ENCODE results near the gene THAP2. TPM values are rescaled to one million over a fixed set of nuclear protein-coding genes. Genes with fewer than 3 reads are reported as not detected.
"Not testable (repeated sequence)": the region's sequence is repeated elsewhere in the genome, so short reads cannot be mapped to it uniquely, and the experiment has no call there.

Gene THAP2
- polyA plus RNA-seq, 4 donors: 1.6 to 9.1 (median 3.0) TPM

GRCh38 chr12:71685312-71685906, 21.3 kb downstream of the THAP2 start:
- Histone ChIP-seq H3K36me3 (ENCODE audit: control insufficient read depth in 3 of 3, insufficient read depth in 2 of 3, low read depth in 1 of 3, low read length in 3 of 3) (no peaks in the 10 kb centered on the region), H3K4me3 (ENCODE audit: low read depth in 1 of 3, low read length in 3 of 3) (peak overlapping the region; percentile 53 to 85 (median 77)), H3K27me3 (ENCODE audit: control insufficient read depth in 3 of 3, insufficient read depth in 3 of 3, low read length in 3 of 3) (no peaks in the 10 kb centered on the region), H3K27ac (ENCODE audit: low read depth in 1 of 3, low read length in 2 of 3) (peak overlapping the region; percentile 83 to 97 (median 88)), H3K9me3 (ENCODE audit: control insufficient read depth in 2 of 2, insufficient read depth in 1 of 2, low read depth in 1 of 2, low read length in 1 of 2) (no peaks in the 10 kb centered on the region), H3K4me1 (ENCODE audit: control insufficient read depth in 3 of 3, insufficient read depth in 2 of 3, low read depth in 1 of 3, low read length in 2 of 3) (peaks cover 0 to 4% (median 1%) of the 10 kb centered on the region in 3 donors)
- 6 to 24% (median 20%) methylated on average over 19 of the region's 19 CpGs for WGBS, 3 donors
- DNase-seq (no peak), FAIRE-seq (no peak)

DNA sequence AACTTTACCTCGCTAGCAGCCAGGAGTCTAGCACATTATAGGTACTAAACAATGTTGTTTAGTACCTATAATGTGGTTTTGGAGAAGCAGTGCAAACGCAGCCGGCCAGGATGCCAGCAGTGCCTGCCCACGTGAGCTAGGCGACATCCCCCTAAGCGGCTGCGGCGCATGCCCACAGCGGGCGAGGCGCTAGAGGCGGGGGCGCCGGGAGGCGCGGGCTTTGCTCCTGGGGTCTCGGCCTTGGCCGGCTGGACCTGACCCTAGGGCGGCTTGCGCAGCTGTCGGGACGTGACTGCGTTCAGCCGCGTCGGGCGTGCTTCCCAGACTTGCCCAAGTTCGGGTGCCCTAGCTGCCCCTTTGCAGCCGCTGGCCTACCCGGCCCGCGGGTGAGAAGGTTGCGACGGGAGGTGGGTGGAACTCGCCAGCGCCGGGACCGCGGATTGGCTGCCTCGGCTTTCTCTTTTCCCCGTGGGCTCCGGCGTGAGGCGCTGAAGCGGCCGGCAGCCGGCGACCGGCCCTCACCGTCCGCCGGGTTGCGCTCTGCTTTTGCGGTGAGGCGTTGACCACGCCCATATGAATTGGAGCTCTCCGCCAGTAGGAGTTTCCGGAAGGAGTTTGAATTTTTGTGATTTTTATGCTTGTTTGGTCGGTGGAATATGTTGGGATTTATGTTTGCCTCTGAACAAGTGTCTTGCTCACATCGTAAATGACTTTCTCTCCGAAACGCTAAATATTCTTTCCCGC, 22.0 kb downstream of the THAP2 start, which contains the start of gene TMEM19:
Gene TMEM19 (plus strand): TSS at position 169 of the 744 bp plus-strand sequence. CDS start 599 bp downstream, outside the sequence.
- 0% methylated on average over 55 to 63 of the region's 63 CpGs for WGBS, 3 donors
- Histone ChIP-seq H3K4me1 (ENCODE audit: control insufficient read depth in 3 of 3, insufficient read depth in 2 of 3, low read depth in 1 of 3, low read length in 2 of 3) (peaks cover 0 to 4% (median 1%) of the 10 kb centered on the region in 3 donors), H3K27ac (ENCODE audit: low read depth in 1 of 3, low read length in 2 of 3) (peak within 1 kb of the TSS; percentile 83 to 97 (median 88)), H3K4me3 (ENCODE audit: low read depth in 1 of 3, low read length in 3 of 3) (peak within 1 kb of the TSS; percentile 53 to 85 (median 77)), H3K27me3 (ENCODE audit: control insufficient read depth in 3 of 3, insufficient read depth in 3 of 3, low read length in 3 of 3) (no peaks in the 10 kb centered on the region), H3K36me3 (ENCODE audit: control insufficient read depth in 3 of 3, insufficient read depth in 2 of 3, low read depth in 1 of 3, low read length in 3 of 3) (no peaks in the 10 kb centered on the region), H3K9me3 (ENCODE audit: control insufficient read depth in 2 of 2, insufficient read depth in 1 of 2, low read depth in 1 of 2, low read length in 1 of 2) (no peaks in the 10 kb centered on the region)
- no peak for FAIRE-seq
- DNase-seq: peak; percentile 93 to 96

DNA sequence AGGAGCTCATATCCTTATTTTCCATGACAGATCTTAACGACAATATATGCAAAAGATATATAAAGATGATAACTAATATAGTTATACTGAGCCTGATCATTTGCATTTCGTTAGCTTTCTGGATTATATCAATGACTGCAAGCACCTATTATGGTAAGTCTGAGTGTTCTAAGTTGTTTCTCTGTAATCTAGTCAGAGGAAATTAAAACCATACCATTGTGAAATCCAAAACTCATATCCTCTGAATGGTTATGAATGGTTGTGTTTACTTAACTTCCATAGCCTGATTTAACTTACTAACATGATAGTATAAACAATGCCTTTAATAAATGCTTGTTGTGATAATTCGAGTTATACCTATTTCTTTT, 22.5 kb downstream of the THAP2 start:
- FAIRE-seq (no peak), DNase-seq (peak in 1 of 2 donors; percentile 42)
- Histone ChIP-seq H3K27ac (ENCODE audit: low read depth in 1 of 3, low read length in 2 of 3) (peak overlapping the region; percentile 83 to 97 (median 88)), H3K27me3 (ENCODE audit: control insufficient read depth in 3 of 3, insufficient read depth in 3 of 3, low read length in 3 of 3) (no peaks in the 10 kb centered on the region), H3K4me1 (ENCODE audit: control insufficient read depth in 3 of 3, insufficient read depth in 2 of 3, low read depth in 1 of 3, low read length in 2 of 3) (peaks cover 0 to 6% (median 1%) of the 10 kb centered on the region in 3 donors), H3K36me3 (ENCODE audit: control insufficient read depth in 3 of 3, insufficient read depth in 2 of 3, low read depth in 1 of 3, low read length in 3 of 3) (no peaks in the 10 kb centered on the region), H3K4me3 (ENCODE audit: low read depth in 1 of 3, low read length in 3 of 3) (peak overlapping the region; percentile 53 to 85 (median 77)), H3K9me3 (ENCODE audit: control insufficient read depth in 2 of 2, insufficient read depth in 1 of 2, low read depth in 1 of 2, low read length in 1 of 2) (no peaks in the 10 kb centered on the region)
- 0 to 8% (median 8%) methylated on average over 3 of the region's 3 CpGs for WGBS, 3 donors

DNA sequence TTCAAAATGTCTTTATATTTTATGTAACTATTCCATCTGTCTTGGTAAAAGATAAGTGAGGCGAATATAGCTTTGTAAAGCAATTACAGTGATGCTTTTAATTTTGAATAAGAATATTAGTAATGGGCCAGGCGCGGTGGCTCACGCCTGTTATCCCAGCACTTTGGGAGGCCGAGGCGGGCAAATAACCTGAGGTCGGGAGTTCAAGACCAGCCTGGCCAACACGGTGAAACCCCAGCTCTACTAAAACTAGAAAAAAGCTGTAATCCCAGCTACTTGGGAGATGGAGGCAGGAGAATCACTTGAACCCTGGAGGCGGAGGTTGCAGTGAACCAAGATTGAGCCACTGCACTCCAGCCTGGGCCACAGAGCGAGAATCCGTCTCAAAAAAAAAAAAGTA, 23.1 kb downstream of the THAP2 start:
- DNase-seq: peak in 1 of 2 donors; percentile 7
- 9 to 50% (median 36%) methylated on average over 11 of the region's 11 CpGs for WGBS, 3 donors

GRCh38 chr12:71688961-71689570, 25.0 kb downstream of the THAP2 start:
- Histone ChIP-seq H3K4me1 (ENCODE audit: control insufficient read depth in 3 of 3, insufficient read depth in 2 of 3, low read depth in 1 of 3, low read length in 2 of 3) (peaks cover 2 to 15% (median 5%) of the 10 kb centered on the region in 3 donors), H3K4me3 (ENCODE audit: low read depth in 1 of 3, low read length in 3 of 3) (peak overlapping the region in 1 of 3 donors; percentile 15), H3K36me3 (ENCODE audit: control insufficient read depth in 3 of 3, insufficient read depth in 2 of 3, low read depth in 1 of 3, low read length in 3 of 3) (no peaks in the 10 kb centered on the region), H3K27ac (ENCODE audit: low read depth in 1 of 3, low read length in 2 of 3) (peak overlapping the region in 2 of 3 donors; percentile 11 to 27), H3K27me3 (ENCODE audit: control insufficient read depth in 3 of 3, insufficient read depth in 3 of 3, low read length in 3 of 3) (no peaks in the 10 kb centered on the region), H3K9me3 (ENCODE audit: control insufficient read depth in 2 of 2, insufficient read depth in 1 of 2, low read depth in 1 of 2, low read length in 1 of 2) (no peaks in the 10 kb centered on the region)
- WGBS, 3 donors: 13 to 53% (median 41%) methylated on average over 5 of the region's 5 CpGs
- DNase-seq (no peak), FAIRE-seq (no peak)

More for the DNA sequence above, 23.1 kb downstream of the THAP2 start:
- not testable (repeated sequence) for H3K9me3 ChIP-seq (ENCODE audit: control insufficient read depth in 2 of 2, insufficient read depth in 1 of 2, low read depth in 1 of 2, low read length in 1 of 2); H3K4me1 ChIP-seq (ENCODE audit: control insufficient read depth in 3 of 3, insufficient read depth in 2 of 3, low read depth in 1 of 3, low read length in 2 of 3); FAIRE-seq; H3K36me3 ChIP-seq (ENCODE audit: control insufficient read depth in 3 of 3, insufficient read depth in 2 of 3, low read depth in 1 of 3, low read length in 3 of 3); H3K27me3 ChIP-seq (ENCODE audit: control insufficient read depth in 3 of 3, insufficient read depth in 3 of 3, low read length in 3 of 3)
- Histone ChIP-seq H3K4me3 (ENCODE audit: low read depth in 1 of 3, low read length in 3 of 3) (peak overlapping the region in 2 of 3 donors; percentile 77 to 85), H3K27ac (ENCODE audit: low read depth in 1 of 3, low read length in 2 of 3) (peak overlapping the region in 2 of 3 donors; percentile 48 to 67)

DNA sequence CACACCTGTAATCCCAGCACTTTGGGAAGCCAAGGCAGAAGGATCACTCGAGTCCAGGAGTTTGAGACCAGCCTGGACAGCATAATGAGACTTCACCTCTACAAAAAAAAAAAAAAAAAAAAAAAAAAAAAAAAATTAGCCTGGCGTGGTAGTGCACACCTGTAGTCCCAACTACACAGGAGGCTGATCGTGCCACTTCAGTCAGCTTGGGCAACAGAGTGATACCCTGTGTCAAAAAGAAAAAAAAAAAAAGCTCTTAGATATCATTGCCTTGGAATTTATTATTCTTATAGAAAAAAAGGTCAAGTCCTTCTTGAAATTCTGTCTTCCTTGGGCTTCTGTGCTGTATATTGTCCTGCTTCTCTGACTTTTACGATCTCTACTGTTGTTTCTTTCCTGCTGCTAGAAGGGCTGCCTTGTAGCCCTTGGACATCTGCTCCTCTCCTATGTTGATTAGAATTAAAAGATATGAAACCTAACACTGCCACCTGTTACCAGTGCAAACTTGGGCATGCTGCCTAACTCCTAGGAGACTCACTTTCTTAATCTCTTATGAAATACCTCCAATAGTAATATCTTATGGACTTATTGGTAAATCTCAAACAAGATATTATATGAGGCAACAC, 27.5 kb downstream of the THAP2 start:
- H3K9me3 ChIP-seq (ENCODE audit: control insufficient read depth in 2 of 2, insufficient read depth in 1 of 2, low read depth in 1 of 2, low read length in 1 of 2): no peaks in the 10 kb centered on the region
- DNase-seq (peak; percentile 10 to 58), FAIRE-seq (no peak)
- no peaks in the 10 kb centered on the region for H3K36me3 ChIP-seq (ENCODE audit: control insufficient read depth in 3 of 3, insufficient read depth in 2 of 3, low read depth in 1 of 3, low read length in 3 of 3)
- H3K27ac ChIP-seq (ENCODE audit: low read depth in 1 of 3, low read length in 2 of 3): peak overlapping the region in 1 of 3 donors; percentile 68
- peaks cover 5 to 22% (median 7%) of the 10 kb centered on the region in 3 donors for H3K4me1 ChIP-seq (ENCODE audit: control insufficient read depth in 3 of 3, insufficient read depth in 2 of 3, low read depth in 1 of 3, low read length in 2 of 3)
- 12 to 60% (median 27%) methylated on average over 4 of the region's 4 CpGs for WGBS, 3 donors
- no peaks in the 10 kb centered on the region for H3K27me3 ChIP-seq (ENCODE audit: control insufficient read depth in 3 of 3, insufficient read depth in 3 of 3, low read length in 3 of 3)
- no peak overlapping the region for H3K4me3 ChIP-seq (ENCODE audit: low read depth in 1 of 3, low read length in 3 of 3)

GRCh38 chr12:71693126-71693525, 29.0 kb downstream of the THAP2 start:
- 72 to 85% (median 81%) methylated on average over 7 of the region's 7 CpGs for WGBS, 3 donors
- no peaks in the 10 kb centered on the region for H3K9me3 ChIP-seq (ENCODE audit: control insufficient read depth in 2 of 2, insufficient read depth in 1 of 2, low read depth in 1 of 2, low read length in 1 of 2)
- peaks cover 5 to 18% (median 7%) of the 10 kb centered on the region in 3 donors for H3K4me1 ChIP-seq (ENCODE audit: control insufficient read depth in 3 of 3, insufficient read depth in 2 of 3, low read depth in 1 of 3, low read length in 2 of 3)
- peaks cover 0 to 3% (median 0%) of the 10 kb centered on the region in 3 donors for H3K36me3 ChIP-seq (ENCODE audit: control insufficient read depth in 3 of 3, insufficient read depth in 2 of 3, low read depth in 1 of 3, low read length in 3 of 3)
- FAIRE-seq: no peak
- no peaks in the 10 kb centered on the region for H3K27me3 ChIP-seq (ENCODE audit: control insufficient read depth in 3 of 3, insufficient read depth in 3 of 3, low read length in 3 of 3)
- H3K27ac ChIP-seq (ENCODE audit: low read depth in 1 of 3, low read length in 2 of 3): peak overlapping the region in 2 of 3 donors; percentile 36 to 68
- H3K4me3 ChIP-seq (ENCODE audit: low read depth in 1 of 3, low read length in 3 of 3): no peak overlapping the region
- no peak for DNase-seq

- peak overlapping the region; percentile 39 to 96 (median 91) for H3K27ac ChIP-seq (ENCODE audit: low read depth in 1 of 3, low read length in 2 of 3)
Measured at GRCh38 chr12:71693651-71694050, 29.6 kb downstream of the THAP2 start.

More at GRCh38 chr12:71693651-71694050, 29.6 kb downstream of the THAP2 start:
- not testable (repeated sequence) for H3K9me3 ChIP-seq (ENCODE audit: control insufficient read depth in 2 of 2, insufficient read depth in 1 of 2, low read depth in 1 of 2, low read length in 1 of 2); FAIRE-seq; H3K4me3 ChIP-seq (ENCODE audit: low read depth in 1 of 3, low read length in 3 of 3); H3K27me3 ChIP-seq (ENCODE audit: control insufficient read depth in 3 of 3, insufficient read depth in 3 of 3, low read length in 3 of 3); H3K36me3 ChIP-seq (ENCODE audit: control insufficient read depth in 3 of 3, insufficient read depth in 2 of 3, low read depth in 1 of 3, low read length in 3 of 3); DNase-seq
- 37 to 62% (median 51%) methylated on average over 5 of the region's 5 CpGs for WGBS, 3 donors
- H3K4me1 ChIP-seq (ENCODE audit: control insufficient read depth in 3 of 3, insufficient read depth in 2 of 3, low read depth in 1 of 3, low read length in 2 of 3): peaks cover 3 to 18% (median 7%) of the 10 kb centered on the region in 3 donors
